K562 (cell line): ENCODE results near the gene IFITM2. TPM values are rescaled to one million over a fixed set of nuclear protein-coding genes. Genes with fewer than 3 reads are reported as not detected.
A peak's percentile ranks its signal among the peaks of the same experiment; 100 is the strongest.

Source experiments
- ATAC-seq: fragments of 200-7000 bp; cut with Tn5 transposase; 3 replicates; pipeline ENCODE4 v1.9.1; 2020; ENCODE audit warnings: moderate library complexity
- BruUV-seq: library from RNA; stranded (reverse); fragments of 400-500 nt; replicated peaks from 2 replicates; lab custom pipeline; 2021; lab: Mats Ljungman, UMichigan
- CTCF ChIA-PET: fragments of 300-600 bp; formaldehyde crosslinking; extraction: SDS; loops from one replicate; lab custom pipeline; 2021; ENCODE audit warnings: low intra/inter-chr PET ratio; lab: Yijun Ruan, JAX
- POLR2A ChIA-PET: fragments of 300-600, 350-650 bp; sonication (Branson Sonifier 250); formaldehyde crosslinking; extraction: SDS; loops from one replicate; lab custom pipeline; 2021; ENCODE audit warnings: antibody characterized with exemption, inconsistent platforms; lab: Yijun Ruan, JAX
- DNase-seq, 4 experiments: peaks; one replicate each; pipeline versions ENCODE4 v3.0.0 to v3.0.0-alpha.2; 2011 to 2018; ENCODE audit warnings: low spot score in 3 of 4, mixed read lengths in 3 of 4; ENCODE audit errors: extremely low read depth in 1 of 4
- FAIRE-seq: peaks from 2 replicates; lab custom pipeline; 2011; peaks lifted over from hg19 to GRCh38; lab: Jason Lieb, UNC
- H2AFZ ChIP-seq: 2 replicates; pipeline ENCODE4 v1.6.0; 2011; ENCODE audit warnings: low read depth, low read length, control low read depth, inconsistent platforms
- H3K27ac ChIP-seq: fragments of 200-600 bp; 3 replicates; pipeline ENCODE4 v1.8.0; 2011; ENCODE audit warnings: low read depth, mild to moderate bottlenecking, control low read depth, inconsistent platforms, low read length, moderate library complexity, mixed read lengths; ENCODE audit errors: extremely low read depth
- H3K27me3 ChIP-seq, 2 experiments: fragments of 300-600 bp in 1 of 2; 2 replicates in 1 of 2; 3 replicates in 1 of 2; pipeline versions ENCODE4 v1.6.0 to v1.8.0; 2011; ENCODE audit warnings: inconsistent platforms in 2 of 2, low read length in 2 of 2, mild to moderate bottlenecking in 1 of 2, mixed read lengths in 1 of 2, moderate library complexity in 1 of 2; ENCODE audit not compliant: control insufficient read depth in 2 of 2, insufficient read depth in 2 of 2
- H3K36me3 ChIP-seq: fragments of 300-600 bp; 3 replicates; pipeline ENCODE4 v1.8.0; 2011; ENCODE audit warnings: mild to moderate bottlenecking, low read length, inconsistent platforms; ENCODE audit not compliant: control insufficient read depth, insufficient read depth
- H3K4me1 ChIP-seq, 2 experiments: fragments of 200-600 bp in 1 of 2; replicated peaks in 1 of 2; 2 replicates in 1 of 2; 3 replicates in 1 of 2; pipeline versions ENCODE4 v1.5.1 to v1.8.0; 2011; ENCODE audit warnings: inconsistent platforms in 2 of 2, low read length in 2 of 2, mild to moderate bottlenecking in 1 of 2, mixed read lengths in 1 of 2, moderate library complexity in 1 of 2; ENCODE audit not compliant: control insufficient read depth in 2 of 2, insufficient read depth in 2 of 2
- H3K4me2 ChIP-seq: 2 replicates; pipeline ENCODE4 v1.6.1; 2011; ENCODE audit warnings: low read length, control low read depth, inconsistent platforms, mixed read lengths; ENCODE audit not compliant: insufficient read depth
- H3K4me3 ChIP-seq: fragments of 200-600 bp; sonication (generic), shearing (Covaris generic); 2 replicates; pipeline ENCODE4 v1.5.1; 2016; ENCODE audit warnings: control low read depth, inconsistent platforms
- H3K79me2 ChIP-seq: fragments of 200-600 bp; 3 replicates; pipeline ENCODE4 v1.8.0; 2011; ENCODE audit warnings: low read length, inconsistent platforms; ENCODE audit not compliant: control insufficient read depth, insufficient read depth
- H3K9ac ChIP-seq, 2 experiments: 2 replicates each; pipeline versions ENCODE4 v1.6.0 to v1.6.1; 2011; ENCODE audit warnings: low read depth in 2 of 2, low read length in 2 of 2, control low read depth in 1 of 2, inconsistent platforms in 1 of 2, mild to moderate bottlenecking in 1 of 2, mixed read lengths in 1 of 2; ENCODE audit not compliant: insufficient read depth in 1 of 2
- H3K9me1 ChIP-seq: one replicate; pipeline ENCODE4 v1.6.0; 2011; ENCODE audit warnings: inconsistent platforms, mild to moderate bottlenecking, low read length, moderate library complexity; ENCODE audit not compliant: control insufficient read depth, insufficient read depth
- H3K9me3 ChIP-seq: replicated peaks from 2 replicates; pipeline ENCODE4 v1.5.1; 2011; ENCODE audit warnings: low read depth, low read length, inconsistent platforms; ENCODE audit not compliant: control insufficient read depth, insufficient read depth
- H4K20me1 ChIP-seq: replicated peaks from 2 replicates; pipeline ENCODE4 v1.6.1; 2011; ENCODE audit warnings: low read length, inconsistent platforms, mixed read lengths; ENCODE audit not compliant: control insufficient read depth, insufficient read depth
- POLR2G ChIP-seq: fragments of 200-400 bp; formaldehyde crosslinking; IDR thresholded peaks from 2 replicates; pipeline ENCODE4 v1.6.1; 2017; ENCODE audit warnings: low read depth, mild to moderate bottlenecking, antibody characterized with exemption, low read length, moderate library complexity
- RBFOX2 ChIP-seq: fragments of 200-400 bp; formaldehyde crosslinking; IDR thresholded peaks from 2 replicates; pipeline ENCODE4 v1.6.1; 2017; ENCODE audit warnings: low read depth, mild to moderate bottlenecking, low read length, moderate library complexity
- ZNF140 ChIP-seq: fragments of 250-450 bp; sonication (Bioruptor Pico); IDR thresholded peaks from 2 replicates; pipeline ENCODE4 v1.8.0; 2021; ENCODE audit warnings: moderate library complexity, mild to moderate bottlenecking, inconsistent platforms
- WGBS: fragments of 100-300 bp; shearing (Covaris generic); methylation state at CpG from one replicate; pipeline ENCODE4 v1.1.6; 2016; ENCODE audit warnings: low coverage, mixed read lengths; ENCODE audit not compliant: insufficient coverage; ENCODE audit errors: missing lambda C conversion rate; 5-methylcytosine and 5-hydroxymethylcytosine counted together
- in situ Hi-C: fragments of 300-500 bp; cut with MboI; formaldehyde crosslinking; loops from 4 replicates; pipeline ENCODE4 v1.15.0; 2018; ENCODE audit warnings: inconsistent platforms, mixed read lengths
- intact Hi-C: fragments of 100-400 bp; cut with micrococcal nuclease; formaldehyde crosslinking; loops from 2 replicates; pipeline ENCODE4 v1.14.2; 2022
- polyA plus RNA-seq, 8 experiments: library from polyadenylated mRNA; depleted of rRNA in 4 of 8; stranded (reverse) in 5 of 8; unstranded in 3 of 8; fragments of >200 nt; fragmentation: Nextera tagmentation in 2 of 8; fragmentation: Illumina TruSeq in 1 of 8; extraction: Ambion mirVana in 2 of 8; extraction: Trizol in 1 of 8; gene quantifications; 2 replicates each; pipeline versions ENCODE4 v1.2.1 to v1.2.3, GENCODE V29; 2011 to 2014; ENCODE audit warnings: inconsistent platforms in 1 of 8, missing spikeins in 1 of 8
- total RNA-seq, 7 experiments: library from RNA; depleted of rRNA in 6 of 7; stranded (reverse); fragments of >200 nt in 6 of 7; fragmentation: Illumina TruSeq in 2 of 7; extraction: Trizol in 2 of 7; gene quantifications; 2 replicates each; pipeline versions ENCODE4 v1.2.1 to v1.2.3, GENCODE V29; 2011 to 2021; ENCODE audit warnings: low replicate concordance in 1 of 7

Gene IFITM2
- total and polyA plus RNA-seq, 9 of the 15 experiments (the other 6 are each of a cell fraction or from before 2014, with no cell fraction given), result 52.8 to 4,872 (median 356) TPM

- 67% methylated on average over 15 of the region's 24 CpGs for WGBS
- TF ChIP-seq ZNF140 (CRISPR knock-in tag), result no peak
- TF ChIP-seq RBFOX2, result peak; percentile 14; the same call in 1 of the 2 replicates
- peak; percentile 47; the same call in 1 of the 2 replicates for TF ChIP-seq POLR2G
- TF ChIP-seq, all 486 proteins: peak for 2
- Histone ChIP-seq H3K4me2 (no peak overlapping the region), H3K79me2 (peaks cover 20% of the 10 kb centered on the region), H2AFZ (no peak overlapping the region), H4K20me1 (no peaks in the 10 kb centered on the region), H3K4me1 (peaks cover 13 to 68% of the 10 kb centered on the region in 2 experiments; a peak in 4 of 5 replicates), H3K27ac (no peak overlapping the region), H3K4me3 (no peak overlapping the region), H3K36me3 (peaks cover 3% of the 10 kb centered on the region; the same call in 1 of the 3 replicates), H3K27me3 (no peaks in the 10 kb centered on the region), H3K9me1 (no peaks in the 10 kb centered on the region), H3K9me3 (no peaks in the 10 kb centered on the region; the same call in 1 of the 2 replicates), H3K9ac (peak overlapping the region in 1 of 2 experiments; percentile 52; a peak in 2 of 4 replicates)
- FAIRE-seq, result no peak
- DNase-seq, result no peak
- intact Hi-C loops (no loop called here), in situ Hi-C loops (no loop called here)
- no TSS peak for BruUV-seq
- ChIA-PET CTCF (no interaction called here), POLR2A (interaction anchor here (0.6 to 1.4 kb wide), 4 partner anchors 12 to 16 kb away, joined by 3 to 5 read pairs (median 4); no protein-coding TSS in a partner anchor)
- ATAC-seq, result no peak
Measured at GRCh38 chr11:284105-285020, 23.3 kb upstream of the IFITM2 start.
